Bronchial epithelial cell (primary cell): ENCODE data around the gene PRKACB. TPM values are rescaled to one million over a fixed set of nuclear protein-coding genes. Genes with fewer than 3 reads are reported as not detected.

Source experiments
- DNase-seq: peaks from one replicate; pipeline ENCODE4 v3.0.0-alpha.2; 2010; ENCODE audit warnings: low read depth
- FAIRE-seq: peaks from 2 replicates; lab custom pipeline; 2011; peaks lifted over from hg19 to GRCh38; lab: Jason Lieb, UNC
- H3K27me3 ChIP-seq: 2 replicates; pipeline ENCODE4 v1.5.1; 2011; ENCODE audit warnings: low read length; ENCODE audit not compliant: control insufficient read depth, insufficient read depth
- H3K36me3 ChIP-seq: 2 replicates; pipeline ENCODE4 v1.5.1; 2011; ENCODE audit warnings: low read length; ENCODE audit not compliant: control insufficient read depth, insufficient read depth
- H3K4me3 ChIP-seq: 2 replicates; pipeline ENCODE4 v1.5.1; 2011; ENCODE audit warnings: mild to moderate bottlenecking, low read depth, low read length, control low read depth
- CTCF ChIP-seq: IDR thresholded peaks from 2 replicates; pipeline ENCODE4 v1.5.1; 2011; ENCODE audit warnings: mild to moderate bottlenecking, moderate library complexity, low read length, control low read depth, inconsistent platforms; ENCODE audit not compliant: insufficient read depth, severe bottlenecking
- total RNA-seq: library from RNA; depleted of rRNA; stranded (reverse); fragments of >200 nt; gene quantifications from 2 replicates; pipeline ENCODE4 v1.2.1, GENCODE V29; 2014

The PRKACB gene
- total RNA-seq, 1 donor from 2014 or later: 2.1 TPM

- TF ChIP-seq CTCF: no peak
- Histone ChIP-seq H3K27me3 (no peaks in the 10 kb centered on the region), H3K4me3 (no peak overlapping the region), H3K36me3 (no peaks in the 10 kb centered on the region)
- FAIRE-seq (no peak), DNase-seq (no peak)
Observed at GRCh38 chr1:84265867-84266266, 121.8 kb downstream of the PRKACB start.

GRCh38 chr1:84266748-84267147, 122.7 kb downstream of the PRKACB start:
- Histone ChIP-seq H3K27me3 (no peaks in the 10 kb centered on the region), H3K4me3 (no peak overlapping the region), H3K36me3 (no peaks in the 10 kb centered on the region)
- no peak for DNase-seq
- no peak for FAIRE-seq
- TF ChIP-seq CTCF: no peak

- no peaks in the 10 kb centered on the region for H3K27me3 ChIP-seq
- FAIRE-seq: no peak
- no peak for DNase-seq
- no peaks in the 10 kb centered on the region for H3K36me3 ChIP-seq
- TF ChIP-seq CTCF: no peak
- no peak overlapping the region for H3K4me3 ChIP-seq
Observed at GRCh38 chr1:84267476-84267875, 123.4 kb downstream of the PRKACB start.

GRCh38 chr1:84268346-84268745, 124.3 kb downstream of the PRKACB start:
- TF ChIP-seq CTCF: no peak
- FAIRE-seq (no peak), DNase-seq (peak; percentile 48)
- Histone ChIP-seq H3K4me3 (no peak overlapping the region), H3K27me3 (no peaks in the 10 kb centered on the region), H3K36me3 (no peaks in the 10 kb centered on the region)

GRCh38 chr1:84269306-84269705, 125.2 kb downstream of the PRKACB start:
- DNase-seq: no peak
- TF ChIP-seq CTCF: no peak
- no peaks in the 10 kb centered on the region for H3K27me3 ChIP-seq
- no peak for FAIRE-seq
- no peak overlapping the region for H3K4me3 ChIP-seq
- H3K36me3 ChIP-seq: no peaks in the 10 kb centered on the region

- no peak for TF ChIP-seq CTCF
- FAIRE-seq (peak; percentile 36), DNase-seq (no peak)
- H3K27me3 ChIP-seq: no peaks in the 10 kb centered on the region
- H3K4me3 ChIP-seq: no peak overlapping the region
- no peaks in the 10 kb centered on the region for H3K36me3 ChIP-seq
Observed at GRCh38 chr1:84271441-84272151, 127.5 kb downstream of the PRKACB start.
